AG04449 (cell line): Measurements from ENCODE around the gene TOMM40L.

ENCODE experiments used
- CTCF ChIA-PET: fragments of 350-600 bp; formaldehyde crosslinking; extraction: SDS; loops from one replicate; lab custom pipeline; 2021; ENCODE audit warnings: antibody characterized with exemption; lab: Yijun Ruan, JAX
- POLR2A ChIA-PET: fragments of 400-600, 350-600 bp; formaldehyde crosslinking; extraction: SDS; loops from one replicate; lab custom pipeline; 2020; ENCODE audit warnings: antibody characterized with exemption, inconsistent platforms; lab: Yijun Ruan, JAX
- DNase-seq: peaks from one replicate; pipeline ENCODE4 v3.0.0-alpha.2; 2010; ENCODE audit warnings: low read depth, low spot score
- H3K4me3 ChIP-seq: 2 replicates; pipeline ENCODE4 v1.5.1; 2011; ENCODE audit warnings: low read depth, mild to moderate bottlenecking, control low read depth, low read length
- CTCF ChIP-seq: IDR thresholded peaks from one replicate; pipeline ENCODE4 v1.5.1; 2011; ENCODE audit warnings: mild to moderate bottlenecking, moderate library complexity, low read length, control low read depth, inconsistent platforms; ENCODE audit not compliant: insufficient read depth; ENCODE audit errors: missing control alignments

Gene TOMM40L

GRCh38 chr1:161198897-161199431, 26.9 kb upstream of the TOMM40L start, which contains the start of gene ADAMTS4:
ADAMTS4 (minus strand) TSS chr1:161199054; CDS start chr1:161198627, 427 bp downstream.
- DNase-seq = peak; percentile 68
- peak within 1 kb of the TSS; percentile 58 for H3K4me3 ChIP-seq
- no peak for TF ChIP-seq CTCF
- CTCF ChIA-PET = interaction anchor here (1.2 to 26.1 kb wide), 5 partner anchors 16 to 184 kb away, joined by 3 to 758 read pairs (median 16); partner anchors contain the start of genes APOA2, FCER1G and TOMM40L
- POLR2A ChIA-PET = interaction anchor here (0.8 to 1.7 kb wide), 7 partner anchors 16 to 40 kb away, joined by 3 to 6 read pairs (median 3); partner anchors contain the start of genes FCER1G and USP21

- CTCF ChIA-PET = interaction anchor here (3.2 to 26.1 kb wide), 3 partner anchors 17 to 183 kb away, joined by 16 to 758 read pairs (median 22); partner anchors contain the start of genes APOA2, FCER1G and TOMM40L
- TF ChIP-seq CTCF = no peak
- H3K4me3 ChIP-seq = no peak overlapping the region
- DNase-seq = no peak
- POLR2A ChIA-PET = interaction anchor here (0.8 to 1.7 kb wide), 3 partner anchors 16 to 39 kb away, joined by 3 to 5 read pairs (median 3); partner anchors contain the start of gene FCER1G
Observed at GRCh38 chr1:161199506-161200139, 26.2 kb upstream of the TOMM40L start.

- POLR2A ChIA-PET = interaction anchor here (1.0 kb wide), 1 partner anchor 68 kb away, joined by 3 read pairs; the partner anchor contains the start of gene DEDD
- no peak for DNase-seq
- CTCF ChIA-PET = interaction anchor here (1.0 to 26.1 kb wide), 4 partner anchors 8 to 180 kb away, joined by 4 to 758 read pairs (median 26); partner anchors contain the start of genes APOA2, FCER1G and TOMM40L
- no peak for TF ChIP-seq CTCF
- no peak overlapping the region for H3K4me3 ChIP-seq
Observed at GRCh38 chr1:161200421-161200991, 25.4 kb upstream of the TOMM40L start.

- ChIA-PET CTCF (interaction anchor here (1.0 to 26.1 kb wide), 9 partner anchors 9 to 188 kb away, joined by 3 to 758 read pairs (median 5); partner anchors contain the start of genes APOA2, B4GALT3, FCER1G and TOMM40L), POLR2A (interaction anchor here (0.7 to 2.3 kb wide), 7 partner anchors 15 to 112 kb away, joined by 3 to 13 read pairs (median 3); partner anchors contain the start of genes DEDD and SDHC)
- DNase-seq = no peak
Observed at GRCh38 chr1:161200992-161201835, 24.6 kb upstream of the TOMM40L start.

More at GRCh38 chr1:161200992-161201835, 24.6 kb upstream of the TOMM40L start:
- TF ChIP-seq CTCF = no peak
- H3K4me3 ChIP-seq = peak overlapping the region; percentile 57
